HG03460 (cell line): Measurements from ENCODE around the gene MAGI1.

Source experiments
- ATAC-seq: cut with Tn5 transposase; IDR thresholded peaks from one replicate; pipeline ENCODE4 v1.9.1; 2021; ENCODE audit not compliant: unreplicated experiment

MAGI1 gene

GRCh38 chr3:66015841-66016240, 22.9 kb downstream of the MAGI1 start:
- no peak for ATAC-seq

- no peak for ATAC-seq
These were observed 24.1 kb downstream of the MAGI1 start for GRCh38 chr3:66014651-66015050.

- no peak for ATAC-seq
These were observed 24.7 kb downstream of the MAGI1 start for GRCh38 chr3:66014056-66014455.

GRCh38 chr3:66012711-66013110, 26.0 kb downstream of the MAGI1 start:
- ATAC-seq = no peak

GRCh38 chr3:66010739-66011655, 27.7 kb downstream of the MAGI1 start:
- ATAC-seq = no peak

- no peak for ATAC-seq
These were observed 28.4 kb downstream of the MAGI1 start for GRCh38 chr3:66010348-66010738.

- no peak for ATAC-seq
These were observed 34.5 kb downstream of the MAGI1 start for GRCh38 chr3:66004244-66004643.

GRCh38 chr3:66001626-66002025, 37.1 kb downstream of the MAGI1 start:
- no peak for ATAC-seq

- ATAC-seq = no peak
These were observed 38.2 kb downstream of the MAGI1 start for GRCh38 chr3:66000506-66000905.

GRCh38 chr3:65999606-66000005, 39.1 kb downstream of the MAGI1 start:
- no peak for ATAC-seq

GRCh38 chr3:65996589-65996988, 42.1 kb downstream of the MAGI1 start:
- no peak for ATAC-seq

- no peak for ATAC-seq
These were observed 43.2 kb downstream of the MAGI1 start for GRCh38 chr3:65995515-65995914.

GRCh38 chr3:65995030-65995429, 43.7 kb downstream of the MAGI1 start:
- ATAC-seq = no peak

- no peak for ATAC-seq
These were observed 45.4 kb downstream of the MAGI1 start for GRCh38 chr3:65993134-65993900.

- ATAC-seq = no peak
These were observed 46.6 kb downstream of the MAGI1 start for GRCh38 chr3:65992106-65992505.

GRCh38 chr3:65988411-65989180, 50.1 kb downstream of the MAGI1 start:
- no peak for ATAC-seq

- no peak for ATAC-seq
These were observed 52.4 kb downstream of the MAGI1 start for GRCh38 chr3:65986285-65986684.

GRCh38 chr3:65984975-65985374, 53.7 kb downstream of the MAGI1 start:
- ATAC-seq = no peak

GRCh38 chr3:65983100-65983499, 55.6 kb downstream of the MAGI1 start:
- no peak for ATAC-seq

- no peak for ATAC-seq
These were observed 59.0 kb downstream of the MAGI1 start for GRCh38 chr3:65979731-65980130.

GRCh38 chr3:65979162-65979561, 59.6 kb downstream of the MAGI1 start:
- no peak for ATAC-seq
